Measurements from ENCODE around the gene RIMS3. TPM values are rescaled to one million over a fixed set of nuclear protein-coding genes. Genes with fewer than 3 reads are reported as not detected.

RIMS3 gene
- total RNA-seq, 1 experiment from 2014 or later: 13.7 TPM

GRCh38 chr1:40607921-40608320, 57.6 kb downstream of the RIMS3 start:
- Histone ChIP-seq H2BK120ac (ENCODE audit: low read depth, low read length, poor library complexity, severe bottlenecking) (no peak overlapping the region), H3K14ac (ENCODE audit: insufficient read depth, low read length) (no peak overlapping the region), H2BK5ac (ENCODE audit: insufficient read length, low read length) (no peak overlapping the region), H3K79me2 (ENCODE audit: insufficient read depth, low read length) (no peaks in the 10 kb centered on the region), H2BK15ac (ENCODE audit: low read depth, low read length) (no peak overlapping the region), H3K27ac (ENCODE audit: insufficient read length, low read depth, low read length) (no peak overlapping the region), H3T11ph (ENCODE audit: low read length) (no peak overlapping the region), H3K9ac (ENCODE audit: extremely low read depth, insufficient read length, low read length) (no peak overlapping the region), H3K9me3 (ENCODE audit: control insufficient read depth, low read depth, low read length) (no peaks in the 10 kb centered on the region), H3K27me3 (ENCODE audit: insufficient read depth, low read length) (no peaks in the 10 kb centered on the region), H4K5ac (ENCODE audit: insufficient read length, low read depth, low read length) (no peak overlapping the region), H4K91ac (ENCODE audit: insufficient read length, low read depth, low read length) (no peak overlapping the region), H3K4me1 (ENCODE audit: insufficient read depth, low read length) (no peaks in the 10 kb centered on the region), H3K23me2 (ENCODE audit: insufficient read length, low read depth, low read length, poor library complexity, severe bottlenecking) (no peaks in the 10 kb centered on the region), H2AFZ (ENCODE audit: low read length) (no peak overlapping the region), H3K18ac (ENCODE audit: insufficient read length, low read depth, low read length) (no peak overlapping the region), H3K4ac (ENCODE audit: low read depth, low read length) (no peak overlapping the region), H2BK12ac (ENCODE audit: insufficient read length, low read depth, low read length) (no peak overlapping the region), H2BK20ac (ENCODE audit: low read depth, low read length, poor library complexity, severe bottlenecking) (no peak overlapping the region), H3K23ac (ENCODE audit: insufficient read length, low read depth, low read length) (no peak overlapping the region), H2AK5ac (ENCODE audit: insufficient read length, low read length) (no peak overlapping the region), H3K79me1 (ENCODE audit: insufficient read depth, low read depth, low read length, poor library complexity, severe bottlenecking) (no peaks in the 10 kb centered on the region), H3K4me2 (ENCODE audit: insufficient read depth, insufficient read length, low read length) (no peak overlapping the region), H3K56ac (ENCODE audit: insufficient read length, low read depth, low read length) (no peak overlapping the region), H4K8ac (replicated peaks; ENCODE audit: insufficient read length, low read depth, low read length) (no peak overlapping the region), H4K20me1 (ENCODE audit: control insufficient read depth, insufficient read depth, insufficient read length) (no peaks in the 10 kb centered on the region)
- TF ChIP-seq CTCF (conservative IDR thresholded peaks at IDR 0.05): no peak
- H3K9me3 Mint-ChIP-seq: peaks cover 0 to 2% of the 10 kb centered on the region in 2 experiments; a peak in 2 of 5 replicates
- H3K36me3 Mint-ChIP-seq (ENCODE audit: insufficient read depth in 1 of 3, low read depth in 3 of 3): no peaks in the 10 kb centered on the region
- no peak overlapping the region for H3K27ac Mint-ChIP-seq
- peak; percentile 1 for DNase-seq
- H3K4me1 Mint-ChIP-seq: peaks cover 3 to 4% of the 10 kb centered on the region in 2 experiments; a peak in 1 of 4 replicates
- no peak overlapping the region for H3K4me3 Mint-ChIP-seq
- no peaks in the 10 kb centered on the region for H3K27me3 Mint-ChIP-seq (ENCODE audit: low read depth)
- WGBS (ENCODE audit: extremely low coverage, insufficient read length, low lambda C conversion rate): no CpG with 5 or more reads among the region's 1 CpG
